Mucosa of descending colon (tissue), 3 donors: ENCODE results near the gene ADNP. TPM values are rescaled to one million over a fixed set of nuclear protein-coding genes. Genes with fewer than 3 reads are reported as not detected.

ENCODE experiments used
- ATAC-seq: fragments of 200-7000 bp; cut with Tn5 transposase; one replicate; pipeline ENCODE4 v1.9.1; 2020; ENCODE audit warnings: mild to moderate bottlenecking, moderate library complexity
- DNase-seq, 3 donors: peaks; one replicate each; pipeline ENCODE4 v3.0.0-alpha.2; 2020
- H3K36me3 ChIP-seq: fragments of 200-600 bp; one replicate; pipeline ENCODE4 v1.8.0; 2021; ENCODE audit warnings: low read depth, mild to moderate bottlenecking
- H3K4me1 ChIP-seq: fragments of 200-600 bp; one replicate; pipeline ENCODE4 v1.8.0; 2021; ENCODE audit warnings: low read depth, mild to moderate bottlenecking
- H3K4me3 ChIP-seq: fragments of 200-600 bp; one replicate; pipeline ENCODE4 v1.8.0; 2021; ENCODE audit warnings: mild to moderate bottlenecking
- H3K9me3 ChIP-seq: fragments of 200-600 bp; one replicate; pipeline ENCODE4 v1.8.0; 2021; ENCODE audit warnings: mild to moderate bottlenecking
- CTCF ChIP-seq: fragments of 200-600 bp; IDR thresholded peaks from one replicate; pipeline ENCODE4 v1.8.0; 2022; ENCODE audit warnings: antibody characterized with exemption, mild to moderate bottlenecking
- intact Hi-C, 2 donors: fragments of 100-400 bp; cut with DNase I in 1 of 2; cut with micrococcal nuclease in 1 of 2; formaldehyde crosslinking; loops; one replicate each; pipeline versions ENCODE4 v1.11.0 to v1.11.1; 2022; cut with DNase I, micrococcal nuclease
- total RNA-seq, 3 donors: library from RNA; stranded (reverse); fragmentation: NEBNext Ultra II Directional in 2 of 3; extraction: Animal tissue kit (Norgen Biotek cat#: 25700) in 2 of 3; gene quantifications; one replicate each; pipeline versions ENCODE4 v1.2.1 to v1.2.4, GENCODE V29; 2021 to 2023
- donor health status: DM: no; HTN: no; CAD: no; lungs with moderate emphysema.
- donor health status: DM: no; HTN: no; CAD: no.
- donor health status: DM: no; HTN: yes; CAD: no.

ADNP gene
- total RNA-seq, 3 donors from 2014 or later, result 51.3 to 68.6 (median 61.4) TPM

DNA sequence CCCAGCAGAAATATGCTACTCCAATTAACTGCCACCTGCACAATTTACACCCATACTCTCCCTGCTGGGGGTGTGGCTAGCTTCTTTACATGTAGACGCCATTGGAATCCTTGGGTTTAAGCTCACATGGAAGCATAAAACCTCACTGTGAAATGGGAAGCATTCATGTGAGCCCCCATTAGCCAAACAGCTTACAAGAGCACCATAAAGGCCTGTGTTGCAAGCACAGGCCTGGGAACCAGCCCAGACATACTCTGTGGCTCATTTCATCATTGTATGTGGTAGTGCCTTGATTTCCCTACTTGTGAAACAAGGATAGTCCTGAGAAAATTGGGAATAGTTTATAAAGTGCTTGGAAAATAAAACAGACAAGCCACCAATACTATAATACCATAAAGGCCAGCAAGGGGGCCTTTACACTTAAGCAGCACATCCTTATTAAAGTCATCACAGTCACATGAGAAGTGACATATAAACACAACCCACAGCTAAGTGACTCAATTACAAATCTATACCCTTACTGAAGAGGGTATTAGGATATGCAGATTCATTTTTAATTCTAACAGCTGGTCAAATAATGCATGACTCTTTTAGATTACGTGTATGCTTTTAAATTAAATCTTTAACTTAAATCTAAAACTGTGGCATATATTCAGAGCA, 6.8 kb downstream of the ADNP start:
- Histone ChIP-seq H3K4me1 (peaks cover 43% of the 10 kb centered on the region), H3K4me3 (no peak overlapping the region), H3K9me3 (no peaks in the 10 kb centered on the region), H3K36me3 (peaks cover 3% of the 10 kb centered on the region)
- ATAC-seq (no peak), DNase-seq (no peak)
- no peak for TF ChIP-seq CTCF
- intact Hi-C loops, result loop anchor here (10.0 kb wide), 1 partner anchor 130 kb away; the partner anchor contains the start of gene BCAS4 (in 2 of the 2)

- Histone ChIP-seq H3K4me1 (peaks cover 30% of the 10 kb centered on the region), H3K9me3 (no peaks in the 10 kb centered on the region), H3K4me3 (no peak overlapping the region), H3K36me3 (no peaks in the 10 kb centered on the region)
- TF ChIP-seq CTCF, result no peak
- no peak for ATAC-seq
- intact Hi-C loops, result loop anchor here (10.0 kb wide), 1 partner anchor 127 kb away; the partner anchor contains the start of gene BCAS4 (in 2 of the 2)
- no peak for DNase-seq
Measured at GRCh38 chr20:50921803-50922501, 9.3 kb downstream of the ADNP start.

DNA sequence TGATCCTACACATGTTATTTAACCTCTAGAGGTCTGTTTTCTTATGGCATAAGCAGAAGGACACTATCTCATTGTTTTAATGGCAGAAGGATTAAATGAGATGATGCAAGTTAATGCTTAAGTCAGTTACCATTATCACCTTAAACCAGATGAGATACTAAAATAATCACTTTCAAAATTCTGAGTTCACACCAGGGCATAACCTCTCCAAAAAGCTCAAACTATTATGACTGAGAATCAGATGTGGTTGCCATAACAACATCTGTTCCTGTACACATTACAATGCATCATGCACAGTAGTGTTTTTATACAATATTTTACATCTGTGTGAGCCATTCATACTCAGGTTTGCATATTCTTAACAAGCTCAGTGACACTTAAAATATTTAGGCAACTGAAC, 10.2 kb downstream of the ADNP start:
- Histone ChIP-seq H3K4me1 (peaks cover 33% of the 10 kb centered on the region), H3K36me3 (no peaks in the 10 kb centered on the region), H3K9me3 (no peaks in the 10 kb centered on the region), H3K4me3 (no peak overlapping the region)
- intact Hi-C loops, result loop anchor here (10.0 kb wide), 1 partner anchor 126 kb away; the partner anchor contains the start of gene BCAS4 (in 2 of the 2)
- no peak for ATAC-seq
- DNase-seq, result no peak
- TF ChIP-seq CTCF, result no peak

DNA sequence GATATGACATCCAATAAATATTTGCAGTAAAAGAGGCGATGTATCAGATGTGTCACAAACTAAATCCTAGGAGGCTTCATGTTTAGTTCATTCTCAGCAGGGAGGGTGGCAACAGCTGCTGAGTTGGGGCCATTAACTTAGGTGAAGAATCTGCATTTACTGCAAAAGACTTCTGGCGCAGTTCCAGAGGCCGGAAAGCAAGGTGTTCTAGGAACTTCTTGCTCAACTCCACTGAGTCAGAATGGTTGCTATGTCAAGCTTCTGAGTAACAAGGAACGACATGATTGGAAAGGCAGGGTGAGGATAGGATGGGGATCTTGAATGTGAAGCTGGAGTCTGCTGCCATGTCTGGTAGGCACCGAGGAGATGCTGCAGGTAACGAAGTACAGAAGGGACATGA, 11.7 kb downstream of the ADNP start:
- peak; percentile 14 for ATAC-seq
- no peaks in the 10 kb centered on the region for H3K9me3 ChIP-seq
- no peak for TF ChIP-seq CTCF
- H3K36me3 ChIP-seq, result no peaks in the 10 kb centered on the region
- intact Hi-C loops, result no loop called here
- no peak for DNase-seq
- H3K4me1 ChIP-seq, result peaks cover 34% of the 10 kb centered on the region
- H3K4me3 ChIP-seq, result no peak overlapping the region

- intact Hi-C loops, result no loop called here
- H3K4me1 ChIP-seq, result peaks cover 34% of the 10 kb centered on the region
- TF ChIP-seq CTCF, result no peak
- ATAC-seq, result no peak
- no peak overlapping the region for H3K4me3 ChIP-seq
- no peaks in the 10 kb centered on the region for H3K36me3 ChIP-seq
- DNase-seq, result no peak
- H3K9me3 ChIP-seq, result no peaks in the 10 kb centered on the region
Measured at GRCh38 chr20:50918403-50918802, 12.8 kb downstream of the ADNP start.
